GM23338 (cell line): ENCODE measurements around the gene GDF10. TPM values are rescaled to one million over a fixed set of nuclear protein-coding genes. Genes with fewer than 3 reads are reported as not detected.

Experiments
- ATAC-seq: fragments of 200-7000 bp; cut with Tn5 transposase; 3 replicates; pipeline ENCODE4 v1.9.1; 2020
- DNase-seq: peaks from one replicate; pipeline ENCODE4 v3.0.0-alpha.2; 2015; ENCODE audit warnings: low spot score
- H2AFZ ChIP-seq: fragments of 200-600 bp; sonication (generic); 2 replicates; pipeline ENCODE4 v1.8.0; 2016; ENCODE audit warnings: antibody characterized with exemption, mild to moderate bottlenecking, moderate library complexity
- H3F3A ChIP-seq: fragments of 200-600 bp; sonication (generic); replicated peaks from 2 replicates; pipeline ENCODE4 v1.8.0; 2017; ENCODE audit warnings: antibody characterized with exemption, mixed run types, low read depth
- H3K27ac ChIP-seq: fragments of 200-600 bp; sonication (generic); 2 replicates; pipeline ENCODE4 v1.6.1; 2016; ENCODE audit warnings: low read depth
- H3K27me3 ChIP-seq: fragments of 200-600 bp; sonication (generic); 2 replicates; pipeline ENCODE4 v1.8.0; 2016; ENCODE audit warnings: mild to moderate bottlenecking, mixed run types, moderate library complexity; ENCODE audit not compliant: insufficient read depth
- H3K36me3 ChIP-seq: fragments of 200-600 bp; sonication (generic); 2 replicates; pipeline ENCODE4 v1.8.0; 2016; ENCODE audit warnings: mild to moderate bottlenecking; ENCODE audit not compliant: insufficient read depth
- H3K4me1 ChIP-seq: fragments of 200-600 bp; sonication (generic); 2 replicates; pipeline ENCODE4 v1.8.0; 2016; ENCODE audit warnings: mild to moderate bottlenecking, moderate library complexity; ENCODE audit not compliant: insufficient read depth
- H3K4me2 ChIP-seq: fragments of 200-600 bp; sonication (generic); 2 replicates; pipeline ENCODE4 v1.7.1; 2017; ENCODE audit warnings: mixed run types
- H3K4me3 ChIP-seq: fragments of 200-600 bp; sonication (generic); 2 replicates; pipeline ENCODE4 v1.6.1; 2016; ENCODE audit warnings: mixed run types
- H3K79me2 ChIP-seq: fragments of 200-600 bp; sonication (generic); replicated peaks from 2 replicates; pipeline ENCODE4 v1.8.0; 2017; ENCODE audit warnings: mild to moderate bottlenecking; ENCODE audit not compliant: insufficient read depth
- H3K9me2 ChIP-seq: fragments of 200-600 bp; sonication (generic); 2 replicates; pipeline ENCODE4 v1.8.0; 2017; ENCODE audit not compliant: insufficient read depth
- H4K20me1 ChIP-seq: fragments of 200-600 bp; sonication (generic); replicated peaks from 2 replicates; pipeline ENCODE4 v1.8.0; 2017; ENCODE audit warnings: mild to moderate bottlenecking; ENCODE audit not compliant: insufficient read depth
- H3K27ac Mint-ChIP-seq: 2 replicates; pipeline ENCODE4 v1.8.0; 2020; ENCODE audit warnings: inconsistent platforms, mild to moderate bottlenecking, moderate library complexity, mixed read lengths
- H3K27me3 Mint-ChIP-seq: 3 replicates; pipeline ENCODE4 v1.8.0; 2022; ENCODE audit warnings: low read depth, mild to moderate bottlenecking, moderate library complexity, mixed read lengths, inconsistent platforms; ENCODE audit not compliant: insufficient read depth, poor library complexity
- H3K36me3 Mint-ChIP-seq: 3 replicates; pipeline ENCODE4 v1.8.0; 2021; ENCODE audit warnings: low read depth, mild to moderate bottlenecking, inconsistent platforms, moderate library complexity, mixed read lengths
- H3K4me1 Mint-ChIP-seq: 3 replicates; pipeline ENCODE4 v1.8.0; 2020; ENCODE audit warnings: mild to moderate bottlenecking, inconsistent platforms, mixed read lengths
- H3K4me3 Mint-ChIP-seq: 3 replicates; pipeline ENCODE4 v1.8.0; 2021; ENCODE audit warnings: moderate library complexity, mild to moderate bottlenecking, inconsistent platforms, mixed read lengths
- H3K9me3 Mint-ChIP-seq: 3 replicates; pipeline ENCODE4 v1.8.0; 2020; ENCODE audit warnings: moderate library complexity, mild to moderate bottlenecking, inconsistent platforms, mixed read lengths
- CREB1 ChIP-seq: fragments of 250-450 bp; sonication (Bioruptor Pico); IDR thresholded peaks from 2 replicates; pipeline ENCODE4 v1.5.0; 2020; ENCODE audit warnings: low read depth, mild to moderate bottlenecking, moderate library complexity
- EZH2 ChIP-seq: fragments of 200-600 bp; sonication (generic); IDR thresholded peaks from one replicate; pipeline ENCODE4 v1.8.0; 2017; ENCODE audit warnings: antibody characterized with exemption, mild to moderate bottlenecking, low read depth; ENCODE audit not compliant: unreplicated experiment
- EZH2phosphoT487 ChIP-seq: fragments of 200-600 bp; sonication (generic); IDR thresholded peaks from one replicate; pipeline ENCODE4 v1.8.1; 2018; ENCODE audit warnings: antibody characterized with exemption; ENCODE audit not compliant: unreplicated experiment
- JUNB ChIP-seq: IDR thresholded peaks from one replicate; pipeline ENCODE4 v1.6.1; 2016; ENCODE audit warnings: antibody characterized with exemption; ENCODE audit not compliant: unreplicated experiment
- NANOG ChIP-seq: IDR thresholded peaks from 2 replicates; pipeline ENCODE4 v1.6.1; 2016; ENCODE audit warnings: antibody characterized with exemption, borderline replicate concordance
- POLR2AphosphoS5 ChIP-seq: IDR thresholded peaks from 2 replicates; pipeline ENCODE4 v1.6.1; 2016; ENCODE audit warnings: antibody characterized with exemption, low read depth
- STAT1 ChIP-seq: IDR thresholded peaks from one replicate; pipeline ENCODE4 v1.6.1; 2016; ENCODE audit warnings: antibody characterized with exemption; ENCODE audit not compliant: unreplicated experiment
- ZNF331 ChIP-seq: fragments of 250-450 bp; sonication (Bioruptor Pico); IDR thresholded peaks from 2 replicates; pipeline ENCODE4 v1.5.0; 2020; ENCODE audit warnings: low read depth, mild to moderate bottlenecking, moderate library complexity
- polyA plus RNA-seq: library from polyadenylated mRNA; unstranded; fragments of >200 nt; fragmentation: Nextera tagmentation; extraction: Ambion mirVana; gene quantifications from 2 replicates; pipeline ENCODE4 v1.2.1, GENCODE V29; 2016
- total RNA-seq: library from RNA; depleted of rRNA; stranded (reverse); fragments of >200 nt; shearing (Covaris generic); gene quantifications from 2 replicates; pipeline ENCODE4 v1.2.3, GENCODE V29; 2014
- TF ChIP-seq, protein P1 (sequence below), 2 experiments: fragments of 200-600 bp in 1 of 2; sonication (generic) in 1 of 2; conservative IDR thresholded peaks; 2 replicates each; pipeline versions ENCODE4 v1.5.1 to v1.6.1; 2016 to 2017; ENCODE audit warnings: antibody characterized with exemption in 2 of 2, low read depth in 2 of 2, mild to moderate bottlenecking in 2 of 2, moderate library complexity in 1 of 2

GDF10 gene
- total and polyA plus RNA-seq, 2 experiments from 2014 or later: 0.21 TPM; not detected in 1

DNA sequence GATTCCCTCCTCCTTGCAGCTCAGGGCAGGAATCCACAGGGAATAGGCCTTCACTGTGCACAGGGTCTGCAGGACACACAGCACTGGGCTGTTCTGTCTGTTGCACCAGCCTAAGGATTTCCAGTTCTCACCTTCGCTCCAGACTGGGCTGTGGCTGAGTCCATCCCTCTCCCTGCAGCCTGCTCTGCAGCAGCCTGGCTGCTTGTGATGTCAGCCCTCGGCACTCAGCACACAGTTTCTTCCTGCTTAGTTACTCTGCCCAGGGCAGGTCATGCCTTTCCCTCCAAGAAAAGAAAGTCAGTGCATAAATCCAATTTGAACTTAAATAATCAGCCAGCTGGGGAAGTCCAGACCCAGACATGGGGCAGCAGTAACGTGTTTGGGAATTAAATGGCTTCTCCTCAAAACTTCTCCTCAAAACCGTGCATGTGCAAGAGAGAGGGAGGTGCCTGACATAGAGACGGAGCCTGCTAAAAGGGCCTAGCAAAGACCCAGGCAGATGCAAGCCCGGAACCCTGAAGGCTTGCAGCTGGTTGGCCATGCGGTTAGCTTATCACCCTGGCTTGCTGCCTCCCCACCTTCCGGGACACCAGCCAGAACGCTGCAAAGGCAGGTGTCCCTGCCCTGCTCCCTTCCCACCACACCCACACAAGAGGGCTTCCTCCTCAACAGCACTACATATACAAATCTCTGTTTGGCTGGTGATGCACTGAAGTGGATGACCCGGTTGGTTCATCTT is 11.4 kb downstream of the GDF10 start (continued):
- TF ChIP-seq STAT1 (no peak), EZH2 (no peak), JUNB (no peak)

DNA sequence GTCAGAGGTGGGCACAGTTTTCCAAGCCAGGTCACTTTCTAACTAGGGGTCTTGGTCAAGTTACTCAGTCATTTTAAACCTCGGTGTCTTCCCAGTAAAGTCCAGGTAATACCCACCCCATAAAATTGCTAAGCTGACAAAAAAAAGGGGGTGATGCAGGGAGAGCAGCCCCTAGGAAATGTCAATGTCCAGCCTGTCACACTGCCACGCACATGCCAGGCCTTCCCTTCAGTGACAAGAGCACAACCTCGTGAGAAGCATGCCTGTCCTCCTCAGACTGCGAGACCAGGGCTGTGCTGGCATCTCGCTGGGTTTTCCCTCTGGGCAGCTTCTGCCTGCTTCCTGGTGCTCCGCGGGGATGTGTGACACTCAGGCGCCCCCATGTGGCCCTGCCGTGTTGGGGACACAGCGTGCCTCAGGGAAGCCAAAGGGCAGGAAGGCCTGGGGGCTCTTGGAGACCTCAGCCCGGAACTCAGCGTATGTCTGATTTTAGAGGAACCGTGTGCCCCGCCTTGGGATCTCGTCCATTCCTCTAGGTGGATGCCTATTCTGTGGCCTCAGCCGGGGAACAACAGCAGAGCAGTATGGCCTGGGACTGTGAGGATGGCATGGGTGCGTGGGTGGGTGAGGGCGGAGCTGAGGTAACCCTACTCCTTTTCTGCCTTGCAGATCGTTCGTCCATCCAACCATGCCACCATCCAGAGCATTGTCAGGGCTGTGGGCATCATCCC is 12.1 kb downstream of the GDF10 start:
- Histone ChIP-seq H3K27ac (no peak overlapping the region), H3K4me1 (no peaks in the 10 kb centered on the region), H3K4me3 (no peak overlapping the region), H4K20me1 (no peaks in the 10 kb centered on the region), H3K36me3 (no peaks in the 10 kb centered on the region), H3K4me2 (no peak overlapping the region), H3F3A (no peaks in the 10 kb centered on the region), H3K9me2 (no peaks in the 10 kb centered on the region), H2AFZ (no peak overlapping the region; the same call in 1 of the 2 replicates), H3K27me3 (no peaks in the 10 kb centered on the region), H3K79me2 (no peaks in the 10 kb centered on the region)
- ATAC-seq (peak; percentile 92), DNase-seq (peak; percentile 91)
- Mint-ChIP-seq H3K4me3 (no peak overlapping the region), H3K9me3 (no peaks in the 10 kb centered on the region), H3K27me3 (peaks cover 12% of the 10 kb centered on the region), H3K36me3 (no peaks in the 10 kb centered on the region), H3K27ac (no peak overlapping the region), H3K4me1 (peaks cover 15% of the 10 kb centered on the region; the same call in 2 of the 3 replicates)
- TF ChIP-seq, protein P1, sequence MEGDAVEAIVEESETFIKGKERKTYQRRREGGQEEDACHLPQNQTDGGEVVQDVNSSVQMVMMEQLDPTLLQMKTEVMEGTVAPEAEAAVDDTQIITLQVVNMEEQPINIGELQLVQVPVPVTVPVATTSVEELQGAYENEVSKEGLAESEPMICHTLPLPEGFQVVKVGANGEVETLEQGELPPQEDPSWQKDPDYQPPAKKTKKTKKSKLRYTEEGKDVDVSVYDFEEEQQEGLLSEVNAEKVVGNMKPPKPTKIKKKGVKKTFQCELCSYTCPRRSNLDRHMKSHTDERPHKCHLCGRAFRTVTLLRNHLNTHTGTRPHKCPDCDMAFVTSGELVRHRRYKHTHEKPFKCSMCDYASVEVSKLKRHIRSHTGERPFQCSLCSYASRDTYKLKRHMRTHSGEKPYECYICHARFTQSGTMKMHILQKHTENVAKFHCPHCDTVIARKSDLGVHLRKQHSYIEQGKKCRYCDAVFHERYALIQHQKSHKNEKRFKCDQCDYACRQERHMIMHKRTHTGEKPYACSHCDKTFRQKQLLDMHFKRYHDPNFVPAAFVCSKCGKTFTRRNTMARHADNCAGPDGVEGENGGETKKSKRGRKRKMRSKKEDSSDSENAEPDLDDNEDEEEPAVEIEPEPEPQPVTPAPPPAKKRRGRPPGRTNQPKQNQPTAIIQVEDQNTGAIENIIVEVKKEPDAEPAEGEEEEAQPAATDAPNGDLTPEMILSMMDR (conservative IDR thresholded peaks at IDR 0.05; ENCODE audit: low read depth in 2 of 2): peak; percentile 79 to 97
- TF ChIP-seq ZNF331 (CRISPR knock-in tag) (no peak), EZH2phosphoT487 (no peak), NANOG (no peak), EZH2 (no peak), CREB1 (CRISPR knock-in tag) (no peak)

DNA sequence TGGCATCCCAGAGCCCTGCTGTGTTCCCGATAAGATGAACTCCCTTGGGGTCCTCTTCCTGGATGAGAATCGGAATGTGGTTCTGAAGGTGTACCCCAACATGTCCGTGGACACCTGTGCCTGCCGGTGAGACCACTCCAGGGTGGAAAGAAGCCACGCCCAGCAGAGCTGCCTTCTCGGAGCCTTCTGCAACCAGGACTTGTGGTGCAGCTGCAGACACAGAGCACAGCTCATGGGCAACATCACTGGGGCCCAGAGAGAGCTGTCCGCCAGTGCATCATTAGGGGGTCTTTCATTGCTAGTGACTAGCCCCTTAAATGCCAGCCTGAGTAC is 12.6 kb downstream of the GDF10 start:
- Histone ChIP-seq H2AFZ (no peak overlapping the region; the same call in 1 of the 2 replicates), H4K20me1 (no peaks in the 10 kb centered on the region), H3F3A (no peaks in the 10 kb centered on the region), H3K79me2 (no peaks in the 10 kb centered on the region), H3K36me3 (no peaks in the 10 kb centered on the region), H3K27me3 (no peaks in the 10 kb centered on the region), H3K4me3 (no peak overlapping the region), H3K9me2 (no peaks in the 10 kb centered on the region), H3K27ac (no peak overlapping the region), H3K4me1 (no peaks in the 10 kb centered on the region), H3K4me2 (no peak overlapping the region)
- no peak for DNase-seq
- no peak for ATAC-seq
- Mint-ChIP-seq H3K4me1 (peaks cover 14% of the 10 kb centered on the region; the same call in 2 of the 3 replicates), H3K4me3 (no peak overlapping the region), H3K9me3 (no peaks in the 10 kb centered on the region), H3K36me3 (no peaks in the 10 kb centered on the region), H3K27ac (no peak overlapping the region), H3K27me3 (peaks cover 15% of the 10 kb centered on the region)
- TF ChIP-seq, protein P1 (conservative IDR thresholded peaks at IDR 0.05; ENCODE audit: low read depth in 2 of 2): no peak
- no peak for TF ChIP-seq STAT1
- no peak for TF ChIP-seq EZH2
- TF ChIP-seq POLR2AphosphoS5: no peak
- no peak for TF ChIP-seq NANOG
